ENCODE measurements around the gene SNAP25.

DNA sequence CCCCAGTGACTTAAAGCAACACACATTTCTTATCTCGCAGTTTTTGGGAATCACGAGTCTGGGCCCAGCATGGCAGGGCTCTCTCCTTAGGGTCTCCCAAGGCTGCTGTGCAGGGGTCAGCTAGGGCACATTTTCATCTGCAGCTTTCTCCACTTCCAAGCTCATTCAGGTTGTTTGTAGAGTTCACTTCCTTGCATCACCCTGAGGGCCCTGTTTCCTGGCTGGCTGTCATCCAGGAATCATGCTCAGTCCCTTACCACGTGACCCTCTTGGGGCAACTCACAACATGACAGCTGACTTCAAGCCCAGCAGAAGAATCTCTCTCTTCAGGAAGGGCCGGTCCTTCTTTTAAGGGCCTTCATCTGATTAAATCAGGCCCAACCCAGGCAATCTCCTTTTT is 21.3 kb downstream of the SNAP25 start:
- TF ChIP-seq, protein P1, sequence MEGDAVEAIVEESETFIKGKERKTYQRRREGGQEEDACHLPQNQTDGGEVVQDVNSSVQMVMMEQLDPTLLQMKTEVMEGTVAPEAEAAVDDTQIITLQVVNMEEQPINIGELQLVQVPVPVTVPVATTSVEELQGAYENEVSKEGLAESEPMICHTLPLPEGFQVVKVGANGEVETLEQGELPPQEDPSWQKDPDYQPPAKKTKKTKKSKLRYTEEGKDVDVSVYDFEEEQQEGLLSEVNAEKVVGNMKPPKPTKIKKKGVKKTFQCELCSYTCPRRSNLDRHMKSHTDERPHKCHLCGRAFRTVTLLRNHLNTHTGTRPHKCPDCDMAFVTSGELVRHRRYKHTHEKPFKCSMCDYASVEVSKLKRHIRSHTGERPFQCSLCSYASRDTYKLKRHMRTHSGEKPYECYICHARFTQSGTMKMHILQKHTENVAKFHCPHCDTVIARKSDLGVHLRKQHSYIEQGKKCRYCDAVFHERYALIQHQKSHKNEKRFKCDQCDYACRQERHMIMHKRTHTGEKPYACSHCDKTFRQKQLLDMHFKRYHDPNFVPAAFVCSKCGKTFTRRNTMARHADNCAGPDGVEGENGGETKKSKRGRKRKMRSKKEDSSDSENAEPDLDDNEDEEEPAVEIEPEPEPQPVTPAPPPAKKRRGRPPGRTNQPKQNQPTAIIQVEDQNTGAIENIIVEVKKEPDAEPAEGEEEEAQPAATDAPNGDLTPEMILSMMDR (IDR thresholded peaks at IDR 0.05; ENCODE audit: insufficient read depth, low read length, poor library complexity, severe bottlenecking) = no peak
- no peak for TF ChIP-seq EZH2phosphoT487 (conservative IDR thresholded peaks at IDR 0.05; ENCODE audit: low read length)
